Endometrial microvascular endothelial cells (primary cell): ENCODE measurements around the gene DNAAF1. TPM values are rescaled to one million over a fixed set of nuclear protein-coding genes. Genes with fewer than 3 reads are reported as not detected.
"Not testable (repeated sequence)": the region's sequence is repeated elsewhere in the genome, so short reads cannot be mapped to it uniquely, and the experiment has no call there.

ENCODE experiments used
- in situ Hi-C: cut with HindIII; loops from 2 replicates; pipeline ENCODE4 v1.10.0; 2017; ENCODE audit warnings: low sequenced_read_pairs, low pct_unique_long_range_greater_than_20kb; ENCODE audit errors: inconsistent ontology term
- total RNA-seq: library from RNA; depleted of rRNA; stranded (reverse); fragments of >200 nt; gene quantifications from one replicate; pipeline ENCODE4 v1.2.3, GENCODE V29; 2015; ENCODE audit errors: inconsistent ontology term

Gene DNAAF1
- total RNA-seq, result not detected

DNA sequence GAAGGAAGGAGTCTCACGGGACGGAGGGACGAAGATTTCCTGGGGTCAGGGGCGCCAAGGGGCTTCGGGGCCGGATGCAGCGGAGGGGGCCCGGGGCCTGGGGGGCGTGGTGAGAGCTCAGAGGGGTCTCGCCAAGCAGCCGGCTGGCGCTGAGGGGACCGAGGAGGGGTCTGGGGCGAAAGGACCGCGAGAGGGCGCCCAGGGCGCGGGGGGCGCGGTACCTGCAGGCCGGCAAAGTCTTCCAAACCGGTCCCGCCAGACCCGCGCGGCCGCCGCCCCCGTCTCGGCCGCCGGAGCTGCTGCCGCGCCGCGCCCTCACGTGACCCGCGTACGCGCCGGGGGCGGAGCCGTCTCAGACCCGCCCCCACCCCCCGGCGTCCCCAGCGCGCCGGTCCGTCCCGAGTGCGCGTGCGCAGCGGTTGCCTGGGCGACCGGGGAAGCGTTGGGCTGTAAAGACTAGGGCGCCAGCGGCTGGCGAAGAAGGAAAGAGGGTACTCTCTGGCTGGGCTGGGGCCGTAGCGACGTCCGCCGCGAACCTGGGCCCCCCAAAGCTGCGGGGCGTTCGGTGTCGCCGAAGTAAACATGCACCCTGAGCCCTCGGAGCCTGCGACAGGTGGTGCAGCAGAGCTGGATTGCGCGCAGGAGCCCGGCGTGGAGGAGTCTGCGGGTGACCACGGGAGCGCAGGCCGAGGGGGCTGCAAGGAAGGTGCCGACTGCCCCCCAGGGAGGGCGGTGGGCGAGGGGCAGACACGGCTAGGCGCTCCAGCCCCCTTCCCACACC lies at the start of gene DNAAF1, which contains the start of gene HSDL1:
TSS of gene DNAAF1 (plus strand) at position 450 of the 781 bp plus-strand sequence. CDS start at position 583, 133 bp downstream.
TSS of gene HSDL1 (minus strand) at position 319 of the 781 bp plus-strand sequence. CDS start 13,856 bp downstream, outside the sequence.
- in situ Hi-C loops, result no loop called here

DNA sequence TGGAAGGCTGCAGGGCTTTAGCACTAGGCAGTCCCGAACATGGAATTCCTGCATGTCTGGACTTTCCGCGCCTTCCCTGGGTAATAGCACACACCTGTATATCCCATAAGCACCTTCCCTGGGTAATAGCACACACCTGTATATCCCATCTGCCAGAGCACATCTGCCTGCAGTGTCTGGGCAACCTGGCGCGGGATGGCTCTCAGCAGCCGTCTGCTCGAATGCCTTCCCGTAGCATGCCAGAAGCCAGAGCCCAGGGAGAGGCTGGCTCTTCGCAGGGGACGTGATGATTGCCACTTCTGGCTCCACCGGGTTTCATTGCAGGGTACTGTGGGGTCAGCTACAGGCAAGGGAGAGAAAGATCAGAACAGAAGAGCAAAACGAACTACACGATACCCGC lies 49.6 kb upstream of the DNAAF1 start:
- in situ Hi-C loops, result no loop called here

DNA sequence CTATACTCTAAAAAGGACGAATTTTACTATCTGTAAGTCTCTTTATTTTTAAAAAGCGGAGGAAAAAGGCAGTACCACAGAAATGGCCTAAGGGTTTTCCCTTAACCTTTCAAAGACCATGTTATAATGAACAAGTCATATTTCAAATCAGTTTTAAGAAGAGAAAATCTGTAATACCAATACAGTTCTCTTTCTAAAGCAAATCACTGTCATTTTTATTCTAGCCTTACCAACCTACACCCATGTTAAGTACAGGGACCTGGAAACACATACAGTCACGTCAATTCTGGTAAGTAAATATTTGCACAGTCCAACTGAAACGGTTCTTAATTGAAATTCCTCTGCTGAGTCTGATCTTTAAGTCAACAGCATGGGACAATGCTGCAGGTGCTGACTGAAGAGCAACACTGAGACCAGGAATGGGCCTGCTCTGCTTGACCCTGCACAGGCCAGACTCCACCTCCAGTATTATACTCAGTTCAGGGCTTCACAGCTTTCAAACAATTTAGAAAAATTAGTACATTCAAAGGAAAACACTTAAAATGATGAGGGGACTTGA lies 48.6 kb upstream of the DNAAF1 start:
- in situ Hi-C loops, result no loop called here

DNA sequence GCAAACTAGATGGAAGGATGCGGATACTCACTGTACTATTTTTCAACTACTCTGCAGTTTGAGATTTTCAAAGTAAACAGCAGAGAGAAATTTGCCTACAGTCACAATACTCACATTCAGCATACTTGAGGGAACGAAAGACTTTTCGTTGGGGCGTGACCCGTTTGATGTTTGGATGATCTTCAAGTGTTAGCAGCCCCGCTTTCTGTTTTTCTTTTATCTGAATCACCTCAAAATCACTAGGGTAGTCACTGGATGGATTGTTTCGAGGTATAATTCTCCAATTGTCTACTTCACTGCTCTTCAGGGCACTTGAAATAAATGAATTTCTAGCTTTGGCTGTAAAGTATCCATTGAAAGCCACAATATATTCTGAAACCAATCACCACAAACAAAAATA lies 46.2 kb upstream of the DNAAF1 start:
- in situ Hi-C loops, result no loop called here

DNA sequence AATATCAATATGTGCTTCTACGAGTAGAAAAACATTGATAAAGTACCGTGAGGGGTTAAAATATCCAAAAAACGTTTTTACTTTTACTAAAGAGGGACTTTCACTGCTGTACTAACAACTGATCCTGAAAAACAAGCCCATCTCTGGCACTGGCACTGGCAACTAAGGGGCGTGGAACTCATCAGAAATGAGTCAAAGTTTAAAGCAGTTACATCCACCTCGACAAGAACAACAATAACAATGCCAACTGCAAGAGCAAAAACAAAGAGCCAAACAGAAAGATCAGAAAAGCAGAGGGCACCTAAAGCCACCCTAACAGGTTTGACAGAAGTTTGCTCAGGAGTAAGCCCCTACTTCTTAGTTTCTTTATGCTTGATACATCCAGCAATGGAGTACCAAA lies 41.4 kb upstream of the DNAAF1 start:
- in situ Hi-C loops, result no loop called here

DNA sequence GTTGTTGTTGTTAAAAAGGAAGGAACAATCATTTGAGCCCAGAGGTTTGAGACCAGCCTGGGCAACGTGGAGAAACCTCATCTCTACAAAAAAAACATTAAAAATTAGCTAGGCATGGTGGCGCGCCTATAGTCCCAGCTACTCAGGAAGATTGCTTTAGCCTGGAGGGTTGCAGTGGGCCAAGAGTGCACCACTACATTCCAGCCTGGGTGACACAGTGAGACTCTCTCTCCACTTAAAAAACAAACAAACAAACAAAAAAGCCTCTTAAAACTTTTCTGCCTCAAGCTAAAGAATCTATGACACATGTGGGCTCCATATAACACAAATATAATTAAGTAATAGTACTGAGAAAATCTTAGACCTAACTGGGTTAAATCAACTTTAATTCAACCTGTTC lies 40.9 kb upstream of the DNAAF1 start:
- in situ Hi-C loops, result no loop called here

DNA sequence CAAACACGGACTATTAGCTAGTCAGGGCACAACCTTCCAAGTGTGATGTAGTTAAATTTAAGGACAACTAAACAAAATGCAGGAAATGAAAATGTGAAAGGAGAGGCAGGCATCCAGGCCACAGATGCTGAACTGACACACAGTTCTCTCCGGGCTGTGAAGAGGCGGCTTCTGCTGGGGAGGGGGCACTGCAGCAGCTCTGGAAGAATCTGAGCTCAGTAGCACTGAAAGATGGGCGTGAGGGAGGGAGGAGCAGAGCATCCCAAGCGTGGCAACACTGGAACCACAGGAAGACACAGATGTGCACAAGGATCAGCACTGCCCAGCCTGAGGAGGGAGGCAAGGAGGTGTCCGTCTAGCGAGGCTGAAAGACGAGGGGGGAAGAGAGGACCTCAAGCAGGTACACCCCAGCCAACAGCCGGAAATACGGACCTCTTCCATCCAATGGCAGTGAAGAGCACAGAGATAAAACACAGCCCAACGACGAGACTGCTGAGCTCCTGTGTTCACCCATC lies 39.8 kb upstream of the DNAAF1 start:
- in situ Hi-C loops, result no loop called here

DNA sequence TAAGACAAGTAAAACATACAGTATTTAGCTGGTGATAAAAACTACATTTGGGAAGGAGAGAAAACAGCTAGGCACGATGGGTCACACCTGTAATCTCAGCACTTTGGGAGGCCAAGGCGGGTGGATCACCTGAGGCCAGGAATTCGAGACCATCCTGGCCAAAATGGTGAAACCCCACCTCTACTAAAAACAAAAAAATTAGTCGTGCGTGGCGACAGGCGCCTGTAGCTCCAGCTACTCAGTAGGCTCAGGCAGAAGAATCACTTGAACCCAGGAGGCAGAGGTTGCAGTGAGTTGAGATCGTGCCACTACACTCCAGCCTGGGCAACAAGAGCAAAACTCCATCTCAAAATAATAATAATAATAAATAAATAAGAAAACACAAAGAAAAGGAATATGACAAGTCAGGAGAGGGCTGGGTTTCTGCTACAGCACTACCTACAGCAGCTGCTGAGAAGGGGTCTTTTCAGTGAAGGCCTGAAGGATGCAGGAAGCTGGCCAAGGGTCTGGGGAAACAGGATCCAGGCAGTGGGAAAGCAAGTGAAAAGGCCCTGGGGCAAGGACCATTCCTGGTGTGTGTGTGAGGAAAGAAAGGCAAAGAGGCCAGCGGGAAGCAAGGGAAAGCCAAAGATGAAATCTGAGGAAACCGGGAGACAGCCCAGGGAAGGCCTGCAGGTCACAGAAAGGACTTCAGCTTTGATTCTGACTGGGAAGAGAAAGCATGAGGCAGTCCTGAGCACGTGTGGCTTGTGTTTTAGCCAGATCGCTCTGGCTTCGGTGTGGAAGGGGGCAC lies 39.0 kb upstream of the DNAAF1 start:
- in situ Hi-C loops, result no loop called here

DNA sequence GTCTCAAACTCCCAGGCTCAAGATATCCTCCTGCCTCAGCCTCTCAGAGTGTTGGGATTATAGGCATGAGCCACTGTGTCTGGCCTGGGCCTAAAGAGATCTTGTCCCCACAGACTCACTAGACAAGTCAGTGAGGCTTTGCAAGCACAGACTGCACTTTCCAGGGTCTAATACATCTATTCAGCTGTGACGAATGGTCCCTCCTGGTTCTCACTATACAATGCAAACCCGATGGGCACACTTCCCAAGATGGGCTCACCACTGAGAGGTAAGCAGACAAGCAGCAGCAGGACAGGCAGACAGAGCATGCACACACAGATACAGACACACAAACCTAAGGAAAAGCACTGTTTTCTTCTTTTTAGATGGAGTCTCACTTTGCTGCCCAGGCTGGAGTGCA lies 37.2 kb upstream of the DNAAF1 start:
- in situ Hi-C loops, result no loop called here

DNA sequence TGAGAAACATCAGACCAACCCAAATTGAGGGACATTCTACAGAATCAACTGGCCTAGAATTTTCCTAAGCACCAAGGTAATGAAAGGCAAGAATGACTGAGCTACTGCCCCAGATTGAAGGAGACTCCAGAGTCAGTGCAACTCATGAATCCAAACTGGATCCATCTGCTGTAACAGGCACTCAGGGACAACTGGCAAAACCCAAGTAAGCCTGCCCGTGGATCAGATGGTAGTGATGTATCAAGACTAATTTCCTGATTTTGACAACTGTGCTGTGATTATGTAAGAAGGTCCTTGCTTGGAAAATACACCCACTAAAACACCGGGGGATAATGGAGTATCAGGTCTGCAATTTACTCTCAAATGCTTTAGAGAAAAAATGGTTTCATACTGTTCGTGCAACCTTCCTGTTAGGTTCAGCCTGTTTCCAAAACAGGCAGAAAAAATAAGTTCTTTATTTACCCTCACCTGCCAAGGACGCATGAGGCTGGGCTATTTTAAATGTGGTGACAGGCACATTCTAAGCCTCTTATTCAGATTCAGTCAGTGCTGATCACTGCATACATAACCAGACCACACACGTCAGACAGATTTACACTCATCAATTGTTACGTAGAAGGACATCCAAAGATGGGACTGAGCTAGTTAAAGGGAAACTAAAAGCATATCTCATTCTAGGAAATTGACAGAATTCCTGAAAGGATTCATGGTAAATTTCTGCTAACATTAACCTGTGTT lies 35.3 kb upstream of the DNAAF1 start:
- in situ Hi-C loops, result no loop called here

DNA sequence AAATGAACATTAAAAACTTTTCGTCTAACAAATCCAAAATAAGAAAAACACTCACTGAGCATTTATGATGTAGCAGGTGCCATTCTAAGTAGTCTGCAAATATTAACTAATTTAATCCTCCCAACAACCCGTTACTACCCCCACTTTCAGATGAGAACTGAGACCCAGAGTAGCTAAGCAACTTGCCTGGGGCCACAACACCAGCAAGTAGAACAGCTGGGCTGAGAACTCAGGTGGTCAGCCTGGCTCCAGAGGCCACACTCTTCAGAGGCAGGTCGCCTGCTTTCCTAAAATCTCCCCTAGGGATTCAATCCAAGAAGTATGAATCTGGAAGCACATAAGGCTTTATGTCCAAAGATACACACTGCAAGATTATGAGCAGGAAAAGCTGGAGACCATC lies 34.6 kb upstream of the DNAAF1 start:
- in situ Hi-C loops, result no loop called here

DNA sequence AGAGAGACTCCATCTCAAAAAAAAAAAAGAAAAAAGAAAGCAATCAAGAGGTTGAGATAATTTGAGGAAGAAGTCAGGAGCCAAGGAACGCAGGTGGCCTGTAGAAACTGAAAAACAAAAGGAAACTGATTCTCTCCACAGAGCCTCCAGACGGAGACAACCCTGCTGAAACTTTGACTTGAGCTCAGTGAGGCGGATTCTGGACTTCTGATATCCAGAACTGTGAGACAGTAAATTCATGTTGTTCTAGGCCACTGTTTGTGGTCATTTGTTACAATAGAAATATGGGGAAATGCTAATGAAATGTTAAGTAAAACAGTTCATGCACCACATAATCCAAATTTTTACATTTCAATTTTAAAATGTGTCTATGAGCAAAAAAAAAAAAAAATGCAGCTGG lies 33.6 kb upstream of the DNAAF1 start:
- in situ Hi-C loops, result no loop called here

DNA sequence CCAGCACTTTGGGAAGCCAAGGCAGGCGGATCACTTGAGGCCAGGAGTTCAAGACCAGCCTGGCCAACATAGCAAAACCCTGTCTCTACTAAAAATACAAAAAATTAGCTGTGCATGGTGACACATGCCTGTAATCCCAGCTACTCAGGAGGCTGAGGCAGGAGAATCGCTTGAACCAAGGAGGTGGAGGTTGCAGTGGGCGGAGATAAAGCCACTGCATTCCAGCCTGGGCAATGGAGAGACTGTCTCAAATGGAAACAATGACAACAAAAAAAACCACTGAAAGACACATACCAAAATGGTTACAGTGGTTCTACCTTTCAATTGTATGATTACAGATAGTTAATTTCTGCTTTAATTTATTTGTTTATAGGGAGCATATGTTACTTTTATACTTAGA lies 33.2 kb upstream of the DNAAF1 start:
- in situ Hi-C loops, result not testable (repeated sequence)

DNA sequence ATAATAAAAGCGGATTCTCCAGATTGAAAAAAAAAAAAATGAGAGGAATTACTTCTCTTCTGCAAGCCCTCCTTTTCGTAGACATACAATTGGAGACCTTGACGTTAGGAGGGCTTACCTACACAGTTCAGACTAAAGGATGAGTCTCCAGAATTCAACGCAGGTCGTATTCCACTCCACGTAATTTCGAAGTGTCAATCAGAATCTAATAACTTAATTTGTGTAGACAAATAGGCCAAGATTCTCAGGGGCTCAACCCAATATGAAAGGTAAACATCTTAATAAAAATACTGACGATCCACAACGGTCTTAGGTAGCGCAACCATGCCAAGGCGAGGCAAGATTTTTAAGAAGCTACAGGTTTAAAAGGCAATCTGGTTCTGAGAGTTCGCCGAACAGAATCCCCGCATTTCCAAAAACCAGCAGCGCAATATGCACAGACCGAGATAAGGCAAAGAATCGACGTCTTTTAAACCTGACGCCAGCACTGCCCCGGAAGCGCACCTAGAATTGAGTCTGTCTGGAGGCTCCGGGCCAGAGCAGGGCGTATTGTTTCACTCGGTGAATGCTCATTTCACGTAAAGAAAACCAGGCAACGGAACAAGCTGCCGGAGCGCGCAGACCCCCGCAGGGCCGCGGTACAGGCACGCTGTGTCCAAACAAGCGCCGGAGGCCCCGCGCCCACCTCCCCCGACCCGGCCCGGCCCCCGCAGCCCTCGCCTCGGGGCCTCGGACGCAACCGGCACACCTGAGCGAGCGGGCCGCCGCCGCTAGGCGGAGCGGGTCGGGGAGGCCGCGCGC lies 29.0 kb upstream of the DNAAF1 start:
- in situ Hi-C loops, result no loop called here

DNA sequence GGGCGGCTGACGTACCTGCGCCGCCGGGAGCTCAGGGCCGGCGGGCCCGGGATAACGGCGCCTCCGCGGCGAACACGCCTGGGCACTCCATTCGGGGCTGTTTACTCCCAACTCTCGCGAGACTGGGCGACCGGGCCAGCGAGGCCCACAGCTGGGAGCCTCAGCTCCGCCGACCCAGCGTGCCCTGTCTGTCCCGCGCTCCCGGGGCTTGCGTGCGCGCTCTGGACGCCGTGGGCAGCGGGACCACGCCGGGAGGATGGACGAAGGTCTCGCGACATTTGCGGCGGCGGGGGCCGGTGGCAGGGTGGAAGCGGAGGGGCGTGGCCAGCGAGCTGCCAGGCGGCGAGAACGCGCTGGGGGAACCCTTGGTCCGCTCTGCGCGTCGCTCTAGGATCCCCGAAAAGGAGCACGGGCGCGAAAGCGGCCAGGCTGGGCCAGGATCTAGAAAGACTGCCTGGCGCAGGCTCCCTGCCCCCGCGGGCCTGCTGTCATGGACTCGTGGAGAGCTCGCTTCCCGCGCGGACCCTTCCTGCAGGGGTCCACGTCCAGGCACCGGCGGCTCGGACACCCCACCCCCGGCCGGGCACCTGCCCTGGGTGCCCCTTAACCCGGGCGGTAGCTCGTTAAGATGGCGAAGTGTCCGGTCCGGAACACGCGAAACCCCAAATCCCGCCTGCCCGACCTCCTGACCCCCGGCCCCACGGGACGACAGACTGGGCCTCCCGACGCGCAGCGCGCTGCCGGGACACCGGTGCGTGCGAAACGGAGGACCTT lies 28.2 kb upstream of the DNAAF1 start, which contains the start of gene MBTPS1:
TSS of gene MBTPS1 (minus strand) at position 223 of the 774 bp plus-strand sequence. CDS start 15,159 bp downstream, outside the sequence.
- in situ Hi-C loops, result no loop called here

DNA sequence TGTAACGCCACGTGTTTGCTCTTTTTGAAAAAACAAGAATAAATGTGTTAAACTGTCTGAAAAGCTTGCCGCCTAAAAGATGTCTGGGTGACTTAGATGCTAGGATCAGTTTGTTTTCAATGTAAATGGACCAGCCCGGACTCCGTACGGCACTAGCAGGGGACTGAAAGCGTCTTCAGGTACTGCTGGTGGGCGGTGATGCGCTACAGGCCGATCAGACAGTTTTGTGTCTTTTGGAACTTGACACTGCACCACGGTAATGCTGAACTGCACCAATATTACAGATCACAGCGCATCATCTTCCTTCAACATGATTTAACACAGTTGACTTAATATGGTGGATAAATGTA lies 27.6 kb upstream of the DNAAF1 start:
- in situ Hi-C loops, result no loop called here

DNA sequence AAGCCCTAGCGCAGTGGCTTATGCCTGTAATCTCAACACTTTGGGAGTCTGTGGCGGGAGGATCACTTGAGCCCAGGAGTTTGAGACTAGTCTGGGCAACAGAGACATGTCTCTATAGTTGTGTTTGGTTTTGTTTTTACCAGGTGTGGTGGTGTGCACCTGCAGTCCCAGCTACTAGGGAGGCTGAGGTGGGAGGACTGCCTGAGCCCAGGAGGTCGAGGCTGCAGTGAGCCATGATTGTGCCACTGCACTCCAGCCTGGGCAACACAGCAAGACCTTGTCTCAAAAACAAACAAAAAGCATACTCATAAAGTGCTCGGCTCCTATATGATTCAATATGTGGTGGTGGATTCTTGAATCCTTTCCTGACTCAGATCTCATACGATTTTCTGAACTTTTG lies 26.8 kb upstream of the DNAAF1 start:
- in situ Hi-C loops, result not testable (repeated sequence)
